Activated T-cell treated with anti-CD3 and anti-CD28 coated beads, Interleukin-2, amount 50 U/mL, for 4 hours (primary cell): ENCODE data around the gene WNK4. TPM values are rescaled to one million over a fixed set of nuclear protein-coding genes. Genes with fewer than 3 reads are reported as not detected.
A peak's percentile ranks its signal among the peaks of the same experiment; 100 is the strongest.

Source experiments
- ATAC-seq, 2 donors: fragments of 200-7000 bp; cut with Tn5 transposase; one replicate each; pipeline ENCODE4 v1.10.0; 2021
- DNase-seq: peaks from one replicate; pipeline ENCODE4 v3.0.0-alpha.2; 2020
- H3K27me3 Mint-ChIP-seq: one replicate; pipeline ENCODE4 v1.8.0; 2021; ENCODE audit warnings: low read depth, mixed read lengths
- H3K36me3 Mint-ChIP-seq: one replicate; pipeline ENCODE4 v1.8.0; 2022; ENCODE audit warnings: mixed read lengths; ENCODE audit not compliant: insufficient read depth
- H3K4me1 Mint-ChIP-seq: one replicate; pipeline ENCODE4 v1.8.0; 2021; ENCODE audit warnings: low read depth, mixed read lengths
- H3K4me3 Mint-ChIP-seq: one replicate; pipeline ENCODE4 v1.8.0; 2021; ENCODE audit warnings: mild to moderate bottlenecking, moderate library complexity, mixed read lengths
- H3K9me3 Mint-ChIP-seq: one replicate; pipeline ENCODE4 v1.8.0; 2021; ENCODE audit warnings: mixed read lengths
- total RNA-seq, 3 donors: library from RNA; stranded (reverse); gene quantifications; one replicate each; pipeline ENCODE4 v1.2.1, GENCODE V29; 2021

The WNK4 gene
- total RNA-seq, 3 donors from 2014 or later = 0.16 to 0.46 (median 0.38) TPM

DNA sequence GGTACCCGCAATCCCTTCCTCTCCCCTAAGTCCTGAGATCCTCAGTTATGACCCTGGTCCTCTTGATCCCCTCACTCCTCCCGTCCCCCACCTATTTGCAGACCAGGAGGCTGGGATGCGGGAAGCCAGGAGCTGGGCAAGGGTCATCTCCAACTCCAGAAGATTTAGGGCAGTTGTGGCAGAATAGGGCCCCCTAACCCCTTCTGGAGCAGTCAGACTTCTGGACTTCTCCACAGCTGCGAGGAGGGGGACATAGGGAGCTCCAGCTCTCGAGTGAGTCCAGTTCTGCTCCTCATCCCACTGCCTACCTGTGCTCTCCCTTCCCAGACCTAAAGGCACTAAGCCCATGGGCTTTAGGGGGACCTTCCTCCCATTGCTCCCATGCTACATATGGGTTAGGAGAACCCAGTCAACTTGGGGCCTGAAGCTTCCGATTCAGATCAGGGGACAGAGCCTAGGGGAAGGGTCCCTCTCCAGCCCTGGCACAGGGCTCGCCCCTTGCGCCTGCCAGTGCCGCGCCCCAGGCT is 1.3 kb downstream of the WNK4 start:
- DNase-seq (no peak), ATAC-seq (no peak)
- Mint-ChIP-seq H3K4me1 (peaks cover 24% of the 10 kb centered on the region), H3K36me3 (peaks cover 22% of the 10 kb centered on the region), H3K27me3 (peaks cover 53% of the 10 kb centered on the region), H3K9me3 (no peaks in the 10 kb centered on the region), H3K4me3 (no peak overlapping the region)

DNA sequence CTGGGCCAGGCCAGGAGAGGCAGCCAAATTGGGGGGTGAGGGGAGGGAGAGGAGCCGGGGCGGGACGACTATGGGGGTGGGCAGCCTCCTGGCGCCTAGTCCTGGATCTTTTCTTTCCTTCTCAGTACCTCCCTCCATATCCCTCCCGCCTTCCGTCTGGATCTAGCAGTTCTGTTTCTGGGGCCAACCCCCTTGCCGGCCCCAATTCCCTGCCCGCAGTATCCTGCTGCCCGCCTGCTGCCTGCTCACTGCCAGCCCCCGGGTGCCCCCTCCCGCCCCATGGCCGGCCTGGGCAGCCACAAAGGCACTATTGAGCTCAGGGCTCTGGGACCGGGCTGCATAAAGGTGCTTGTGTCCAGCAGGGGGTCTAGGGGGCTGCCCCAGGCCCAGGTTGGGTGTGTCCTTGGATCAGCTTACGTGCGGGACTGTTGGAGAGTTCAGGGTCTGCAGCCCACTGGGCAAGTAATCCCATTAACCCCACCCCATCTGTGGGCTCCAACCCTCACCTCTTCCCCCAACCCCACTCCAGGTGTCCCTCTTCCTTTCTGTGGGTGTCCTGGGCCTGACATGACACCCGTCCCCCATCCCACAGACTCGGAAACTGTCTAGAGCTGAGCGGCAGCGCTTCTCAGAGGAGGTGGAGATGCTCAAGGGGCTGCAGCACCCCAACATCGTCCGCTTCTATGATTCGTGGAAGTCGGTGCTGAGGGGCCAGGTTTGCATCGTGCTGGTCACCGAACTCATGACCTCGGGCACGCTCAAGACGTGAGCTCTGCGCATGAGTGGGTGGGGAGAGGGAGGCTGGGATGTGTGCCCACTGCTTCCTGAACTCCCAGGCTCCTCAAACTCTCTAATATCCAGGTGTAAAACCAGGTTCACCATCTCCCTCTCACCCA is 2.0 kb downstream of the WNK4 start:
- DNase-seq (no peak), ATAC-seq (no peak)
- H3K4me3 Mint-ChIP-seq = no peak overlapping the region
- peaks cover 20% of the 10 kb centered on the region for H3K36me3 Mint-ChIP-seq
- no peaks in the 10 kb centered on the region for H3K9me3 Mint-ChIP-seq
- H3K4me1 Mint-ChIP-seq = peaks cover 24% of the 10 kb centered on the region
- H3K27me3 Mint-ChIP-seq = peaks cover 58% of the 10 kb centered on the region

DNA sequence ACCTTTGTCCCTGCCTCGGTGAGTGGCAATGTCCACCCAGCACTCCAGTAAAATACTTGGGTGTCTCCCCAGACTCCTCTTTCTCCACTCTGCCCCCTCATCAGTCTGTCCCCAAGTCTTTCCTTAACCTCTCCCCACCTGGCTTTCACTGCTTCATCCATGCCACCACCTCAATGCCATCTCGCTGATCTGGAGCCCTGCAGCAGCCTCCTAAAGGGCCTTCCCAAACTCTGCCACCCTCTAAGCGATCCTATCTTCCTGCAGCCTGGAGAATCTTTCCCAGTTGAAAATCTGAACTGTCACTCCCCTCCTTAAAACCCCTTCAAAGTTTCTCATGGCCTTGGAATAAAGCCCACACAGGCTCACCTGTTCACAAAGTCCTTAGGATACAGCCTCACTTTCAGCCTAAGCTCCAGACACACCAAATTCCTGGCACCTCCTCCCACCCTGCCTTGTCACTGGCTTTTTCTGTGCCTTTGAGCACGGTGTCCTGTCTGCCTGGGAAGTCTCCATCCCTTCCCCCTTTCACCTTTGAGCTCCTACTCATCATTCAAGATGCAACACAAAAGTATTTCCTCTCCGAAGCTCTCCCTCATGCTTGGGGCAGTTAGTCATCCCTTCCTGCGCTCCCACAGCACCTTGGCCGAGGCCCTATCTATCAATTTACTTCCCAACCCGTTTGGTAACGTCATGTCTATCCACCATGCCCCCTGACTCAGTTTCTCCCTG is 2.8 kb downstream of the WNK4 start:
- peaks cover 66% of the 10 kb centered on the region for H3K27me3 Mint-ChIP-seq
- H3K36me3 Mint-ChIP-seq = peaks cover 14% of the 10 kb centered on the region
- no peak for DNase-seq
- no peaks in the 10 kb centered on the region for H3K9me3 Mint-ChIP-seq
- ATAC-seq = no peak
- peaks cover 24% of the 10 kb centered on the region for H3K4me1 Mint-ChIP-seq
- H3K4me3 Mint-ChIP-seq = no peak overlapping the region

DNA sequence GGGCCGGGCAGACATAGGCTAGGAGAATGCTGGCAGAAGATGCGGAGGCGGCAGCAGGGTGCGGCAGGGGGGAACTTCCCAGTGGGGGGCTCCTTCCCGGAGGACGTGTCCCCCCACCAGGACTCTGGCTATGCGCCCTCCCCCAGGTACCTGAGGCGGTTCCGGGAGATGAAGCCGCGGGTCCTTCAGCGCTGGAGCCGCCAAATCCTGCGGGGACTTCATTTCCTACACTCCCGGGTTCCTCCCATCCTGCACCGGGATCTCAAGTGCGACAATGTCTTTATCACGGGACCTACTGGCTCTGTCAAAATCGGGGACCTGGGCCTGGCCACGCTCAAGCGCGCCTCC is 3.4 kb downstream of the WNK4 start:
- Mint-ChIP-seq H3K27me3 (peaks cover 70% of the 10 kb centered on the region), H3K4me3 (no peak overlapping the region), H3K36me3 (peaks cover 11% of the 10 kb centered on the region), H3K4me1 (peaks cover 24% of the 10 kb centered on the region), H3K9me3 (no peaks in the 10 kb centered on the region)
- ATAC-seq (no peak), DNase-seq (no peak)

DNA sequence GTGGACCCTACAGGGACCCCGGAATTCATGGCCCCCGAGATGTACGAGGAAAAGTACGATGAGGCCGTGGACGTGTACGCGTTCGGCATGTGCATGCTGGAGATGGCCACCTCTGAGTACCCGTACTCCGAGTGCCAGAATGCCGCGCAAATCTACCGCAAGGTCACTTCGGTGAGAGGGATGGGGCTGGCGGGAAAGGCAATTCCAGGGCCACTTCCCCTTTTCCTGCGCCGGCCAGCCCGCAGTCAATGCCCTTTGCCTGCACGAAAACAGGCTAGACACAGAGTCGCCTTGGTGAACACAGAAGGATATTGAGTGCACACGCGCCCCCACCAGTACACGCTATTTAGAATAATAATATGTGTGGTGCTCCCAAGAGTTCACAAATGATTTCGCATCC is 4.0 kb downstream of the WNK4 start:
- peaks cover 69% of the 10 kb centered on the region for H3K27me3 Mint-ChIP-seq
- no peak overlapping the region for H3K4me3 Mint-ChIP-seq
- ATAC-seq (no peak), DNase-seq (no peak)
- peaks cover 24% of the 10 kb centered on the region for H3K4me1 Mint-ChIP-seq
- peaks cover 4% of the 10 kb centered on the region for H3K36me3 Mint-ChIP-seq
- H3K9me3 Mint-ChIP-seq = no peaks in the 10 kb centered on the region

DNA sequence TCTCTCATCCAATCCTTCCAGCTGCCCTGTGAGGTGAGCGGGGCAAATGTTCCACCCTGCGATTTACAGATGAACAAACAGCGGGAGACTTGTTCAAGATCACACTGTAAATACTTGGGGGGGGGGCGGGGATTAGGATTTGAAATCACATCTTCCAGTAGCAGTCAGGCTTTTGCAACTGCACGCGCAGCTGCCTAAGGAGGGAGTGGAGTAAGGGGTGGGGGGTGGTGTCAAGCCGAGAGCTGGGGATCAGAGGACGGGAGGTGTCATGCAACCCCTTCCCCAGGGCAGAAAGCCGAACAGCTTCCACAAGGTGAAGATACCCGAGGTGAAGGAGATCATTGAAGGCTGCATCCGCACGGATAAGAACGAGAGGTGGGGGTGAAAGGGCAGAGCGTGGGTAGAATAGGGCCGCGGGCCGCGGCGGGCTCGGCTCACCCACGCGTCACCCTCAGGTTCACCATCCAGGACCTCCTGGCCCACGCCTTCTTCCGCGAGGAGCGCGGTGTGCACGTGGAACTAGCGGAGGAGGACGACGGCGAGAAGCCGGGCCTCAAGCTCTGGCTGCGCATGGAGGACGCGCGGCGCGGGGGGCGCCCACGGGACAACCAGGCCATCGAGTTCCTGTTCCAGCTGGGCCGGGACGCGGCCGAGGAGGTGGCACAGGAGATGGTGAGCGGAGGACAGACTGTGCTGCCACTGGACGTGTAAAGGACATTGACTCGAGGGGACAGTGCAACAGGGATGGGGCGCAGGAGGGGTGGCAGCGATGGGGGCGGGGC is 4.6 kb downstream of the WNK4 start:
- no peak overlapping the region for H3K4me3 Mint-ChIP-seq

DNA sequence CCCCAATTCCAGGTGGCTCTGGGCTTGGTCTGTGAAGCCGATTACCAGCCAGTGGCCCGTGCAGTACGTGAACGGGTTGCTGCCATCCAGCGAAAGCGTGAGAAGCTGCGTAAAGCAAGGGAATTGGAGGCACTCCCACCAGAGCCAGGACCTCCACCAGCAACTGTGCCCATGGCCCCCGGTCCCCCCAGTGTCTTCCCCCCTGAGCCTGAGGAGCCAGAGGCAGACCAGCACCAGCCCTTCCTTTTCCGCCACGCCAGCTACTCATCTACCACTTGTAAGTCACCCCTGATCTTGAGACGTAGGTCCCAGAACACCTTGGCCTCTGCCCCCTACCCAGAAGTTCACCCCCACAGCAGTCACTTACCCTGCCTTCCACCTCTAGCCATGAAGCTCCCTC is 6.9 kb downstream of the WNK4 start:
- DNase-seq (no peak), ATAC-seq (no peak)
- Mint-ChIP-seq H3K4me3 (no peak overlapping the region), H3K36me3 (no peaks in the 10 kb centered on the region), H3K27me3 (peaks cover 65% of the 10 kb centered on the region), H3K9me3 (no peaks in the 10 kb centered on the region), H3K4me1 (peaks cover 20% of the 10 kb centered on the region)

More for the DNA sequence above, 4.6 kb downstream of the WNK4 start:
- no peaks in the 10 kb centered on the region for H3K36me3 Mint-ChIP-seq
- peaks cover 67% of the 10 kb centered on the region for H3K27me3 Mint-ChIP-seq
- ATAC-seq (peak; percentile 18 to 41), DNase-seq (peak; percentile 18)
- peaks cover 24% of the 10 kb centered on the region for H3K4me1 Mint-ChIP-seq
- no peaks in the 10 kb centered on the region for H3K9me3 Mint-ChIP-seq

DNA sequence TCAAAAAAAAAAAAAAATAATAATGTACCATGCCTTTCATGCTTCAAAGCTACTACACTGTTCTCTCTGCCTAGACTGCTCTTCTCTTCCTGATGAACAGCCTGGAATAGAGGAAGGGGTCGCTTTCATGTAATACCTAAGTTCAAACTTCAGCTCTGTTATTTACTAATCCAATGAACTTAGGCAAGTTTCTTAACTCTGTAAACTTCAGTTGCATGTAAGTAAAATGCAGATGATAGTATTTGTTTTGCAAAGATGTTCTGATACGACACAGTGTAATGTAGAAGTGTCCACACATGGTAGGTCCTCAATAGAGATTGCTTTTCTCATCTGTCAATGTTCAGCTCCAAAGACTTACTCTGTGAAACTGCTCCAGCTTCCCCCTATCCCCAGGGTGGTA is 11.5 kb downstream of the WNK4 start:
- peaks cover 21% of the 10 kb centered on the region for H3K27me3 Mint-ChIP-seq
- no peak overlapping the region for H3K4me3 Mint-ChIP-seq
- ATAC-seq (no peak), DNase-seq (no peak)
- H3K36me3 Mint-ChIP-seq = peaks cover 3% of the 10 kb centered on the region
- peaks cover 5% of the 10 kb centered on the region for H3K4me1 Mint-ChIP-seq
- no peaks in the 10 kb centered on the region for H3K9me3 Mint-ChIP-seq

DNA sequence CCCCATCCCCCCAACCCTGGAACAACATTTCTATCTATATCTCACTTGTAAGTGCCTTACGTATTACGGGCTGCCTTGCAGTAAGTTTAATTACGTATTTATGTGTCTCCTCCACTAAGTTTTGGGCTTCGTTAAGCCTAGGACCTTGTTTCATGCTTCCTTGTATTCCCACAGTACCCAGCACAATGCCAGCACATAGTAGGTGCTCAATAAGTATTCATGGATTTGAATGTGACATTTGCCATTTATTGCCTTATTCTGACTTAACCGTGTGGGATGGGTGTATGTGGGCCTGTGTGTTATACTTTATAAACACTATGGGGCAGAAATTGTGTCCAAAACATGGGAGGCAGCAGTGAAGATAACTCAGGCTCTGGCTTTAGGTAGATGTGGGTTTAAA is 12.1 kb downstream of the WNK4 start:
- DNase-seq = no peak
- ATAC-seq = no peak
- peaks cover 3% of the 10 kb centered on the region for H3K36me3 Mint-ChIP-seq

DNA sequence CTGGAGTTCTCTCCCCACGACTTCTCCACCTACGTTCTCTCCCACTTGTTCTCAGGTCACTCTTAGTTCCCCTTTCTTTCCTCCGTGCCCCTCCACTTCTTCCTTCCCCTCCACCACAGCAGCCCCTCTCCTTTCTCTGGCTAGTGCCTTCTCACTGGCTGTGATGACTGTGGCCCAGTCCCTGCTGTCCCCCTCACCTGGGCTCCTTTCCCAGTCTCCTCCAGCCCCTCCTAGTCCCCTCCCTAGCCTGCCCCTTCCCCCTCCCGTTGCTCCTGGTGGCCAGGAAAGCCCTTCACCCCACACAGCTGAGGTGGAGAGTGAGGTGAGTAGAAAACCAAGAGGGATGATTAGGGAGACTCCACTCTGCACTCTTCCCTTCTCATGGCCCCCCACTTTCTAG is 14.7 kb downstream of the WNK4 start:
- no peak for ATAC-seq
- peaks cover 3% of the 10 kb centered on the region for H3K36me3 Mint-ChIP-seq
- no peak overlapping the region for H3K4me3 Mint-ChIP-seq

More for the DNA sequence above, 12.1 kb downstream of the WNK4 start:
- Mint-ChIP-seq H3K27me3 (peaks cover 17% of the 10 kb centered on the region), H3K4me1 (peaks cover 10% of the 10 kb centered on the region), H3K4me3 (no peak overlapping the region), H3K9me3 (no peaks in the 10 kb centered on the region)

DNA sequence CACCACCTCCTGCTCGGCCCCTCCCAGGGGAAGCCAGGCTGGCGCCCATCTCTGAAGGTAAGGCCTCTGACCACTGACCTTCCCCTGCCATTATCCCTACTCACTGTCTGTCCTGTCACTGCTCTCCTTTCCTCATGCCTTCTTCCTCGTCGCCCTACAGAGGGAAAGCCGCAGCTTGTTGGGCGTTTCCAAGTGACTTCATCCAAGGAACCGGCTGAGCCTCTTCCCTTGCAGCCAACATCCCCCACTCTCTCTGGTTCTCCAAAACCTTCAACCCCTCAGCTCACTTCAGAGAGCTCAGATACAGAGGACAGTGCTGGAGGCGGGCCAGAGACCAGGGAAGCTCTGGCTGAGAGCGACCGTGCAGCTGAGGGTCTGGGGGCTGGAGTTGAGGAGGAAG is 15.1 kb downstream of the WNK4 start:
- H3K4me1 Mint-ChIP-seq = peaks cover 19% of the 10 kb centered on the region
- no peak overlapping the region for H3K4me3 Mint-ChIP-seq
- no peaks in the 10 kb centered on the region for H3K27me3 Mint-ChIP-seq
- no peaks in the 10 kb centered on the region for H3K9me3 Mint-ChIP-seq
- no peak for ATAC-seq
- no peak for DNase-seq
- peaks cover 3% of the 10 kb centered on the region for H3K36me3 Mint-ChIP-seq

More for the DNA sequence above, 14.7 kb downstream of the WNK4 start:
- H3K9me3 Mint-ChIP-seq = no peaks in the 10 kb centered on the region
- no peak for DNase-seq
- peaks cover 19% of the 10 kb centered on the region for H3K4me1 Mint-ChIP-seq
- H3K27me3 Mint-ChIP-seq = peaks cover 3% of the 10 kb centered on the region

DNA sequence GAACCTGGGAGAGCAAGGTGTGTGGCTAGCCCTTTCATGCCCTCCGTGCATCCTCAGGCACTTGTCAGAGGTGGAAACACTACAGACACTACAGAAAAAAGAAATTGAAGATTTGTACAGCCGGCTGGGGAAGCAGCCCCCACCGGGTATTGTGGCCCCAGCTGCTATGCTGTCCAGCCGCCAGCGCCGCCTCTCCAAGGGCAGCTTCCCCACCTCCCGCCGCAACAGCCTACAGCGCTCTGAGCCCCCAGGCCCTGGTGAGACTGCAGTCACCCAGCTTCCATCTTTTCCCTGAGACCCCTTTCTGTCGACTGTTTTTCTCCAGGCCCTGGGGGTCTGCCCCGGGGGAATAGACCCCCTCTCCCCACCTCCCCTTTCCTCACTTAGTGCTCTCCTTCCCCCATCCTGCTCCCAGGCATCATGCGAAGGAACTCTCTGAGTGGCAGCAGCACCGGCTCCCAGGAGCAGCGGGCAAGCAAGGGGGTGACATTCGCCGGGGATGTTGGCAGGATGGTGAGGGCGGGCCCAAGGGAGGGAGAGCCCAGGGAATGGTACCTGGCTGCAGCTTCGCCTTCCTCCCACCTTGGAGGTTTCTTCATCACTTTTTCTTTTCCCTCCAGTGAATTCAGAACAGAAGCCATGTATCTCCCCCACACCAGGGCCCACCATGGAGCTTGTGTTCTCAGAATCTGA is 15.8 kb downstream of the WNK4 start:
- peaks cover 19% of the 10 kb centered on the region for H3K4me1 Mint-ChIP-seq
- no peak for ATAC-seq
- H3K4me3 Mint-ChIP-seq = no peak overlapping the region
- no peak for DNase-seq
- no peaks in the 10 kb centered on the region for H3K9me3 Mint-ChIP-seq
- H3K36me3 Mint-ChIP-seq = peaks cover 3% of the 10 kb centered on the region
- no peaks in the 10 kb centered on the region for H3K27me3 Mint-ChIP-seq

DNA sequence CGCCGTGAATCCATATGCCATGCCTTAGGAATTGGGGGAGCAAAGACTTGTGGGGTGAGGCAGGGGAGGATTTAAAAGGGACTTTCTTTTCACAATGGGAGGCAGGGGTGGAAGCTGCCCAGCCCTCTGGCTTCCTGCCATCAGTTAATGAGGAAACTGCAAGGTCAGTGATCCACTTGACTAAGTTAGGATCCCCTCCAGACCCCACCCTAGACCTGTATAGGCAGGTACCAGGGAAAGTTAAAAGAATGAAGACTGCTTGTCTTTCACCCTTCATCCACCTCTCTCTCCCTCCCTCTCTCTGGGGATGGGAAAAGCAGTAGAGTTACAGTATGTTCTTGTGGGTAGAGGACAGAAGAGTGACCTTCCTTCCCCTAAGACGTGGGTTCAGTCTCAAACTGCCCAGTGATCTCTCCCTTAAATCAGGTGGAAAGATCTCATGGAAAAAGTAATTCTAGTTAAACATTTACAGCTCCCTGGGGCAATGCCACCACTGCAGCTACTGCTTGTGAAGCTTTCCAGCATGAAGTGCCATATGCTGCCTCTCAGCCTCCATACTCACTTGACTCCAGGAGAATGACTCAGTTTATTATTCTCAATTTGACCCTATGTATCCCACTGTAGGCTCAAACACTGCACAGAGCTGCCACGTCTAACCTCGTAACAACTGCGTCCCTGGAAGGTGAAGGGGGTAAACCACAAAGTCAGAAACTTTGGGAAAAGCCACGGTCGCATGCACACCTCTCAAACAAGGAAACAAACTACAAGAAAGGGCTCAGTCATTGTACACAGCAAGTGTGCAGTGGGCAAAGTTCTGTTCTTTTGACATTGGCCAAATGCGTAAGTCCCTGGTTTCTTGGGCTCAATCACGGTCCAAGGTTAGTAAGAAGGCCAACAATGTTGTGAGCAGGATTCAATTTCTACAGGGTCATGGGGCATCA is 16.9 kb downstream of the WNK4 start:
- Mint-ChIP-seq H3K9me3 (no peaks in the 10 kb centered on the region), H3K36me3 (peaks cover 3% of the 10 kb centered on the region), H3K27me3 (no peaks in the 10 kb centered on the region), H3K4me3 (peak overlapping the region; percentile 95), H3K4me1 (peaks cover 19% of the 10 kb centered on the region)
- DNase-seq = no peak
- no peak for ATAC-seq
